Measurements from ENCODE around the gene TSC22D2.

- TF ChIP-seq, protein P1, sequence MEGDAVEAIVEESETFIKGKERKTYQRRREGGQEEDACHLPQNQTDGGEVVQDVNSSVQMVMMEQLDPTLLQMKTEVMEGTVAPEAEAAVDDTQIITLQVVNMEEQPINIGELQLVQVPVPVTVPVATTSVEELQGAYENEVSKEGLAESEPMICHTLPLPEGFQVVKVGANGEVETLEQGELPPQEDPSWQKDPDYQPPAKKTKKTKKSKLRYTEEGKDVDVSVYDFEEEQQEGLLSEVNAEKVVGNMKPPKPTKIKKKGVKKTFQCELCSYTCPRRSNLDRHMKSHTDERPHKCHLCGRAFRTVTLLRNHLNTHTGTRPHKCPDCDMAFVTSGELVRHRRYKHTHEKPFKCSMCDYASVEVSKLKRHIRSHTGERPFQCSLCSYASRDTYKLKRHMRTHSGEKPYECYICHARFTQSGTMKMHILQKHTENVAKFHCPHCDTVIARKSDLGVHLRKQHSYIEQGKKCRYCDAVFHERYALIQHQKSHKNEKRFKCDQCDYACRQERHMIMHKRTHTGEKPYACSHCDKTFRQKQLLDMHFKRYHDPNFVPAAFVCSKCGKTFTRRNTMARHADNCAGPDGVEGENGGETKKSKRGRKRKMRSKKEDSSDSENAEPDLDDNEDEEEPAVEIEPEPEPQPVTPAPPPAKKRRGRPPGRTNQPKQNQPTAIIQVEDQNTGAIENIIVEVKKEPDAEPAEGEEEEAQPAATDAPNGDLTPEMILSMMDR (IDR thresholded peaks at IDR 0.05): no peak
- no peak for TF ChIP-seq POLR2A (IDR thresholded peaks at IDR 0.05)
Measured at GRCh38 chr3:150469031-150469930, 61.2 kb downstream of the TSC22D2 start.

All from right lobe of liver (tissue), 4 donors.